NOMO-1 treated with DMSO at 0.1 percent for 48 hours (cell line): ENCODE results near the gene MYBPC3.
"Not testable (repeated sequence)": the region's sequence is repeated elsewhere in the genome, so short reads cannot be mapped to it uniquely, and the experiment has no call there.

Source experiments
- DNase-seq: peaks from one replicate; lab custom pipeline; 2025; ENCODE audit not compliant: unreplicated experiment; lab: John Stamatoyannopoulos, UW

The MYBPC3 gene

GRCh38 chr11:47338396-47339241 is 13.9 kb downstream of the MYBPC3 start:
- no peak for DNase-seq

- no peak for DNase-seq
Observed at GRCh38 chr11:47337229-47337924, 15.1 kb downstream of the MYBPC3 start.

- no peak for DNase-seq
Observed at GRCh38 chr11:47336595-47336994, 15.9 kb downstream of the MYBPC3 start.

- no peak for DNase-seq
Observed at GRCh38 chr11:47335733-47336132, 16.8 kb downstream of the MYBPC3 start.

- DNase-seq, result not testable (repeated sequence)
Observed at GRCh38 chr11:47334699-47335411, 17.6 kb downstream of the MYBPC3 start.

- no peak for DNase-seq
Observed at GRCh38 chr11:47333886-47334443, 18.5 kb downstream of the MYBPC3 start.

- DNase-seq, result no peak
Observed at GRCh38 chr11:47333526-47333845, 19.0 kb downstream of the MYBPC3 start.

- DNase-seq, result no peak
Observed at GRCh38 chr11:47332791-47333525, 19.5 kb downstream of the MYBPC3 start.

- DNase-seq, result no peak
Observed at GRCh38 chr11:47332303-47332711, 20.2 kb downstream of the MYBPC3 start.

GRCh38 chr11:47331454-47332302 is 20.8 kb downstream of the MYBPC3 start:
- DNase-seq, result no peak

GRCh38 chr11:47329987-47330931 is 22.2 kb downstream of the MYBPC3 start:
- DNase-seq, result no peak

- no peak for DNase-seq
Observed at GRCh38 chr11:47329431-47329986, 23.0 kb downstream of the MYBPC3 start.

GRCh38 chr11:47328449-47329390 is 23.8 kb downstream of the MYBPC3 start:
- DNase-seq, result peak; percentile 53

- no peak for DNase-seq
Observed at GRCh38 chr11:47327949-47328348, 24.6 kb downstream of the MYBPC3 start.

- DNase-seq, result no peak
Observed at GRCh38 chr11:47327025-47327424, 25.5 kb downstream of the MYBPC3 start.

GRCh38 chr11:47326198-47326597 is 26.3 kb downstream of the MYBPC3 start:
- DNase-seq, result no peak

- DNase-seq, result no peak
Observed at GRCh38 chr11:47325271-47326041, 27.0 kb downstream of the MYBPC3 start.
